ENCODE results near the gene OBP2B. TPM values are rescaled to one million over a fixed set of nuclear protein-coding genes. Genes with fewer than 3 reads are reported as not detected.
A peak's percentile ranks its signal among the peaks of the same experiment; 100 is the strongest.

OBP2B gene
- total and polyA plus RNA-seq, 9 of the 15 experiments (the other 6 are each of a cell fraction or from before 2014, with no cell fraction given) = not detected

DNA sequence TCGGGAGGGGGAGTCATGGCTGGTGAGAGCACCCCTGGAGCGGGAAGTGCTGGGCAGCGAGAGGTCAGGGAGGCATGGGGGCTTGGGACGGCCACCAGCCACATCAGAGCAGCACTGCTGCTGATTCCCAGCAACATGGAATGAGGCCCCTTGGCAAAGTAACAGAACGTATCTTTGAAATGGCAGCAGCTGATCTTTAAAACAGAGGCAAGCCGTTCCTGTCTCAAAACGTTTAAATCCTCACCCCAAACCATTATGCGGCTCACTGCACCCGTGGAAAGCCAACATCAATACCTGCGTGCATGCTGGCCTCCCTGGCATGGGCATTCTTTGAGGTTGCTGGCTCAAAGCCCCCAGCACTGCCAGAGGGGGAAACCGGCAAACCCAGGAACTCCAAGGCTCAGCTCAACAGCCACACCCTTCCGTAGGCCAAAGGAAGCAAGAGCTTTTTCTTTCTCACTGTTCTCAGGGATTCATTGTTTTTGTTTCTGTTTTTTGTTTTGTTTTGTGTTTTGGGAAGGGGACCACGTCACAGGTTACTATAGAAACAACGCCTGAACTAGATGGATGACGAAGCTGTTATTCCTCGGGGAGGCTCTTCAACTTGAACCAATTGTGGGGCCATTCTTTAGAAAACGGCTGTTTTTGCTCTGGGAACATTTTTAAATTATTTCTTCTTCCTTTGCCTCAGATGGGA is 28.1 kb upstream of the OBP2B start:
- no peaks in the 10 kb centered on the region for H3K79me2 ChIP-seq (ENCODE audit: control insufficient read depth, insufficient read depth, low read length)
- ChIA-PET POLR2A (interaction anchor here (1.8 to 2.4 kb wide), 2 partner anchors 10 to 12 kb away, joined by 9 to 12 read pairs; no protein-coding TSS in a partner anchor), CTCF (ENCODE audit: low intra/inter-chr PET ratio) (no interaction called here)
- ATAC-seq (no peak), FAIRE-seq (peak; percentile 49), DNase-seq (ENCODE audit: extremely low read depth in 1 of 4, low spot score in 3 of 4) (no peak)
- no peak overlapping the region for H3K27ac ChIP-seq (ENCODE audit: extremely low read depth, low read depth, low read length)
- no peak overlapping the region for H3K4me2 ChIP-seq (ENCODE audit: insufficient read depth, low read length)
- TF ChIP-seq MAFG (tag; conservative IDR thresholded peaks at IDR 0.05) = peak; percentile 41
- TF ChIP-seq, protein P1, sequence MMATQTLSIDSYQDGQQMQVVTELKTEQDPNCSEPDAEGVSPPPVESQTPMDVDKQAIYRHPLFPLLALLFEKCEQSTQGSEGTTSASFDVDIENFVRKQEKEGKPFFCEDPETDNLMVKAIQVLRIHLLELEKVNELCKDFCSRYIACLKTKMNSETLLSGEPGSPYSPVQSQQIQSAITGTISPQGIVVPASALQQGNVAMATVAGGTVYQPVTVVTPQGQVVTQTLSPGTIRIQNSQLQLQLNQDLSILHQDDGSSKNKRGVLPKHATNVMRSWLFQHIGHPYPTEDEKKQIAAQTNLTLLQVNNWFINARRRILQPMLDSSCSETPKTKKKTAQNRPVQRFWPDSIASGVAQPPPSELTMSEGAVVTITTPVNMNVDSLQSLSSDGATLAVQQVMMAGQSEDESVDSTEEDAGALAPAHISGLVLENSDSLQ (IDR thresholded peaks at IDR 0.05) = peak; percentile 62
- no peak for TF ChIP-seq RUNX1 (IDR thresholded peaks at IDR 0.05; ENCODE audit: low read depth)
- TF ChIP-seq C11orf30 (IDR thresholded peaks at IDR 0.05; ENCODE audit: low read depth) = peak; percentile 26; the same call in 1 of the 2 replicates
- no peak for TF ChIP-seq MTA1 (IDR thresholded peaks at IDR 0.05; ENCODE audit: borderline replicate concordance)
- TF ChIP-seq NCOR1 (IDR thresholded peaks at IDR 0.05) = no peak
- TF ChIP-seq RFX5 (IDR thresholded peaks at IDR 0.05; ENCODE audit: low read depth, low read length) = 0 out of 2 replicates have a peak, but pooled peaks have one; percentile 43
- TF ChIP-seq ZBTB1 (CRISPR knock-in tag; IDR thresholded peaks at IDR 0.05; ENCODE audit: borderline replicate concordance, low read depth) = no peak
- TF ChIP-seq ZNF316 (IDR thresholded peaks at IDR 0.05) = peak; percentile 32; the same call in 1 of the 2 replicates
- TF ChIP-seq ATF1 (CRISPR knock-in tag; IDR thresholded peaks at IDR 0.05) = no peak
- peak; percentile 19; the same call in 1 of the 2 replicates for TF ChIP-seq ATF1 (tag; IDR thresholded peaks at IDR 0.05)
- no peak for TF ChIP-seq KDM4B (IDR thresholded peaks at IDR 0.05; ENCODE audit: borderline replicate concordance in 2 of 2, low read depth in 1 of 2)
- TF ChIP-seq, protein P2, sequence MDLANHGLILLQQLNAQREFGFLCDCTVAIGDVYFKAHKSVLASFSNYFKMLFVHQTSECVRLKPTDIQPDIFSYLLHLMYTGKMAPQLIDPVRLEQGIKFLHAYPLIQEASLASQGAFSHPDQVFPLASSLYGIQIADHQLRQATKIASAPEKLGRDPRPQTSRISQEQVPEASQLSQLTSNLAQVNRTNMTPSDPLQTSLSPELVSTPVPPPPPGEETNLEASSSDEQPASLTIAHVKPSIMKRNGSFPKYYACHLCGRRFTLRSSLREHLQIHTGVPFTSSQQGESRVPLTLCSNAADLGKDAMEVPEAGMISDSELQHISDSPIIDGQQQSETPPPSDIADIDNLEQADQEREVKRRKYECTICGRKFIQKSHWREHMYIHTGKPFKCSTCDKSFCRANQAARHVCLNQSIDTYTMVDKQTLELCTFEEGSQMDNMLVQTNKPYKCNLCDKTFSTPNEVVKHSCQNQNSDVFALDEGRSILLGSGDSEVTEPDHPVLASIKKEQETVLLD (IDR thresholded peaks at IDR 0.05) = no peak
- TF ChIP-seq NFRKB (IDR thresholded peaks at IDR 0.05; ENCODE audit: low read depth) = no peak
- no peak for TF ChIP-seq CEBPG (CRISPR knock-in tag; IDR thresholded peaks at IDR 0.05)
- TF ChIP-seq CEBPG (tag; conservative IDR thresholded peaks at IDR 0.05 in 1 of 2, IDR thresholded peaks at IDR 0.05 in 1 of 2) = no peak
- no peak for TF ChIP-seq ZNF764 (CRISPR knock-in tag; IDR thresholded peaks at IDR 0.05; ENCODE audit: low read depth)
- no peak for TF ChIP-seq CBFB (CRISPR knock-in tag; IDR thresholded peaks at IDR 0.05)
- TF ChIP-seq MAFK (IDR thresholded peaks at IDR 0.05; ENCODE audit: low read length) = 0 out of 2 replicates have a peak, but pooled peaks have one; percentile 3
- TF ChIP-seq ZNF184 (CRISPR knock-in tag; IDR thresholded peaks at IDR 0.05) = no peak
- peak; percentile 74 for TF ChIP-seq RFX1 (IDR thresholded peaks at IDR 0.05)
- no peaks in the 10 kb centered on the region for H4K20me1 ChIP-seq (replicated peaks; ENCODE audit: control insufficient read depth, insufficient read depth, low read length)
- H2AFZ ChIP-seq (ENCODE audit: low read depth, low read length) = peak overlapping the region; percentile 95
- WGBS (ENCODE audit: insufficient coverage, low coverage, missing lambda C conversion rate) = 44% methylated on average over 17 of the region's 17 CpGs
- H3K4me1 ChIP-seq (replicated peaks in 1 of 2; ENCODE audit: control insufficient read depth in 2 of 2, insufficient read depth in 2 of 2, low read length in 2 of 2) = peaks cover 6 to 40% of the 10 kb centered on the region in 2 experiments
- BruUV-seq (replicated peaks) = no TSS peak
- no peak overlapping the region for H3K4me3 ChIP-seq
- no peaks in the 10 kb centered on the region for H3K9me3 ChIP-seq (replicated peaks; ENCODE audit: control insufficient read depth, insufficient read depth, low read depth, low read length)
- H3K27me3 ChIP-seq (ENCODE audit: control insufficient read depth in 2 of 2, insufficient read depth in 2 of 2, low read length in 2 of 2) = no peaks in the 10 kb centered on the region
- H3K36me3 ChIP-seq (ENCODE audit: control insufficient read depth, insufficient read depth, low read length) = no peaks in the 10 kb centered on the region
- in situ Hi-C loops (cut with MboI) (no loop called here), intact Hi-C loops (cut with micrococcal nuclease) (loop anchor here (5.0 kb wide), 1 partner anchor 50 kb away; no protein-coding TSS in a partner anchor)
- peak overlapping the region in 1 of 2 experiments; percentile 47; a peak in 2 of 4 replicates for H3K9ac ChIP-seq (ENCODE audit: insufficient read depth in 1 of 2, low read depth in 2 of 2, low read length in 2 of 2)
- no peaks in the 10 kb centered on the region for H3K9me1 ChIP-seq (ENCODE audit: control insufficient read depth, insufficient read depth, low read length)

Measured in K562 (cell line).